ENCODE data around the gene BRINP2. TPM values are rescaled to one million over a fixed set of nuclear protein-coding genes. Genes with fewer than 3 reads are reported as not detected.

BRINP2 gene
- polyA plus RNA-seq, 3 donors, result not detected

DNA sequence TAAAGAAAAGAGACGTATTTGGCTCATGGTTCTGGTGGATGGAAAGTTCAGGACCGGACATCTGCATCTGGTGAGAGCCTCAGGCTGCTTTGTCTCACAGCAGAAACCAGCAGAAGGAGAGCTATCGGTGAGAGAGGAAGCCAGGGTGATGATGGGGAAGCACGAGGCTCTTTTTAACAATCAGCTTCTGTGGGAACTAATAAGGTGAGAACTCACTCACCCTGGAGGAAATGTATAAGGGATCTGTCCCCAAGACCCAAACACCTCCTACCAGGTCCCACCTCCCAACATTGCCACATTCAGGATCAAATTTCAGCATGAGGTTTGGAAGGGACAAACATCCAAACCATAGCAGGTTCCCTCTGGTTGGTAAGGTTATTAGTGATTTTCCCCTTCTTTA lies 39.0 kb upstream of the BRINP2 start:
- no peak overlapping the region for H3K27ac ChIP-seq (ENCODE audit: low read depth in 1 of 2, low read length in 2 of 2)
- DNase-seq, result no peak
- no peaks in the 10 kb centered on the region for H4K20me1 ChIP-seq (ENCODE audit: insufficient read depth, low read length)
- H2AFZ ChIP-seq (ENCODE audit: insufficient read depth, low read depth, low read length, poor library complexity, severe bottlenecking), result no peak overlapping the region
- H3K79me2 ChIP-seq (ENCODE audit: insufficient read depth, low read length), result no peaks in the 10 kb centered on the region
- no peak overlapping the region for H3K27ac Mint-ChIP-seq
- peaks cover 0 to 5% (median 0%) of the 10 kb centered on the region in 7 donors for H3K9me3 Mint-ChIP-seq
- 88% methylated on average over 2 of the region's 4 CpGs for WGBS (ENCODE audit: insufficient coverage)
- TF ChIP-seq, protein P1, sequence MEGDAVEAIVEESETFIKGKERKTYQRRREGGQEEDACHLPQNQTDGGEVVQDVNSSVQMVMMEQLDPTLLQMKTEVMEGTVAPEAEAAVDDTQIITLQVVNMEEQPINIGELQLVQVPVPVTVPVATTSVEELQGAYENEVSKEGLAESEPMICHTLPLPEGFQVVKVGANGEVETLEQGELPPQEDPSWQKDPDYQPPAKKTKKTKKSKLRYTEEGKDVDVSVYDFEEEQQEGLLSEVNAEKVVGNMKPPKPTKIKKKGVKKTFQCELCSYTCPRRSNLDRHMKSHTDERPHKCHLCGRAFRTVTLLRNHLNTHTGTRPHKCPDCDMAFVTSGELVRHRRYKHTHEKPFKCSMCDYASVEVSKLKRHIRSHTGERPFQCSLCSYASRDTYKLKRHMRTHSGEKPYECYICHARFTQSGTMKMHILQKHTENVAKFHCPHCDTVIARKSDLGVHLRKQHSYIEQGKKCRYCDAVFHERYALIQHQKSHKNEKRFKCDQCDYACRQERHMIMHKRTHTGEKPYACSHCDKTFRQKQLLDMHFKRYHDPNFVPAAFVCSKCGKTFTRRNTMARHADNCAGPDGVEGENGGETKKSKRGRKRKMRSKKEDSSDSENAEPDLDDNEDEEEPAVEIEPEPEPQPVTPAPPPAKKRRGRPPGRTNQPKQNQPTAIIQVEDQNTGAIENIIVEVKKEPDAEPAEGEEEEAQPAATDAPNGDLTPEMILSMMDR (IDR thresholded peaks at IDR 0.05), result no peak
- no peak overlapping the region for H3K4me3 ChIP-seq (replicated peaks in 1 of 3; ENCODE audit: low read depth in 2 of 3, low read length in 3 of 3)
- H3K9me3 ChIP-seq (replicated peaks in 1 of 2; ENCODE audit: control insufficient read depth in 1 of 2, insufficient read depth in 1 of 2, low read length in 2 of 2), result no peaks in the 10 kb centered on the region
- H3K9ac ChIP-seq (ENCODE audit: insufficient read depth, low read length, poor library complexity, severe bottlenecking), result no peak overlapping the region
- no peak overlapping the region for H3K4me3 Mint-ChIP-seq
- H3K27me3 Mint-ChIP-seq (ENCODE audit: low read depth in 3 of 3), result no peaks in the 10 kb centered on the region
- no peaks in the 10 kb centered on the region for H3K4me1 ChIP-seq (ENCODE audit: control insufficient read depth in 1 of 2, insufficient read depth in 2 of 2, low read length in 2 of 2)
- no peaks in the 10 kb centered on the region for H3K4me1 Mint-ChIP-seq
- intact Hi-C loops (cut with micrococcal nuclease), result no loop called here
- H3K36me3 ChIP-seq (replicated peaks in 1 of 2; ENCODE audit: control insufficient read depth in 1 of 2, insufficient read depth in 2 of 2, low read length in 2 of 2), result no peaks in the 10 kb centered on the region
- no peaks in the 10 kb centered on the region for H3K36me3 Mint-ChIP-seq
- H3K4me2 ChIP-seq (replicated peaks; ENCODE audit: extremely low read depth, low read length, poor library complexity, severe bottlenecking), result no peak overlapping the region
- no peaks in the 10 kb centered on the region for H3K27me3 ChIP-seq (ENCODE audit: control insufficient read depth in 2 of 2, insufficient read depth in 2 of 2, low read length in 2 of 2)

DNA sequence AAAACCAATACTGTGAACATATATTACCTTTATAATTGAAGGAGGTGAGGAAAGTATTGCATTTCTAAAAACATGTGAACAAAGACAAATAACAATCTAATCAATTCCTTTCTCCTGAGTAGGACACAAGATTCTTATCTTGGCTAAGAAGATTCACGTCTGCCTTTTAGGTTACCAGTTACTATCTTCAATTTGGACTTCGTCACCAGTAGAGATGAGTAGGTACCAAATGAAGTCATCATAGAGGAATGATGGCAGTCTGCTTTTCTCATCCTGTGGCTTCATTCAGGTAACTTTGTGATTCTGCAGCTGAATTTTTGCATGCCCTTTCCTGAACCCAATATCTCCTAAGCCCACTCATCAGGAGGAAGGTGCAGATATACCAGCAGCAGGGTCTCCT lies 38.6 kb upstream of the BRINP2 start:
- no peak overlapping the region for H3K27ac ChIP-seq (ENCODE audit: low read depth in 1 of 2, low read length in 2 of 2)
- no peaks in the 10 kb centered on the region for H3K4me1 Mint-ChIP-seq

More for the DNA sequence above, 38.6 kb upstream of the BRINP2 start:
- Histone ChIP-seq H3K27me3 (ENCODE audit: control insufficient read depth in 2 of 2, insufficient read depth in 2 of 2, low read length in 2 of 2) (no peaks in the 10 kb centered on the region), H3K9me3 (replicated peaks in 1 of 2; ENCODE audit: control insufficient read depth in 1 of 2, insufficient read depth in 1 of 2, low read length in 2 of 2) (no peaks in the 10 kb centered on the region), H3K4me3 (replicated peaks in 1 of 3; ENCODE audit: low read depth in 2 of 3, low read length in 3 of 3) (no peak overlapping the region), H4K20me1 (ENCODE audit: insufficient read depth, low read length) (no peaks in the 10 kb centered on the region), H3K36me3 (replicated peaks in 1 of 2; ENCODE audit: control insufficient read depth in 1 of 2, insufficient read depth in 2 of 2, low read length in 2 of 2) (no peaks in the 10 kb centered on the region), H3K4me1 (ENCODE audit: control insufficient read depth in 1 of 2, insufficient read depth in 2 of 2, low read length in 2 of 2) (no peaks in the 10 kb centered on the region), H3K79me2 (ENCODE audit: insufficient read depth, low read length) (no peaks in the 10 kb centered on the region), H3K4me2 (replicated peaks; ENCODE audit: extremely low read depth, low read length, poor library complexity, severe bottlenecking) (no peak overlapping the region), H2AFZ (ENCODE audit: insufficient read depth, low read depth, low read length, poor library complexity, severe bottlenecking) (no peak overlapping the region), H3K9ac (ENCODE audit: insufficient read depth, low read length, poor library complexity, severe bottlenecking) (no peak overlapping the region)
- peaks cover 0 to 9% (median 0%) of the 10 kb centered on the region in 7 donors for H3K9me3 Mint-ChIP-seq
- WGBS (ENCODE audit: insufficient coverage), result 83% methylated on average over 2 of the region's 2 CpGs
- no peak for DNase-seq
- no peak overlapping the region for H3K27ac Mint-ChIP-seq
- H3K36me3 Mint-ChIP-seq, result no peaks in the 10 kb centered on the region
- H3K27me3 Mint-ChIP-seq (ENCODE audit: low read depth in 3 of 3), result no peaks in the 10 kb centered on the region
- TF ChIP-seq, protein P1 (IDR thresholded peaks at IDR 0.05), result no peak
- intact Hi-C loops (cut with micrococcal nuclease), result no loop called here
- H3K4me3 Mint-ChIP-seq, result no peak overlapping the region

Measured in CD14-positive monocyte (primary cell).